ENCODE measurements around the gene ACAP2.

The ACAP2 gene

DNA sequence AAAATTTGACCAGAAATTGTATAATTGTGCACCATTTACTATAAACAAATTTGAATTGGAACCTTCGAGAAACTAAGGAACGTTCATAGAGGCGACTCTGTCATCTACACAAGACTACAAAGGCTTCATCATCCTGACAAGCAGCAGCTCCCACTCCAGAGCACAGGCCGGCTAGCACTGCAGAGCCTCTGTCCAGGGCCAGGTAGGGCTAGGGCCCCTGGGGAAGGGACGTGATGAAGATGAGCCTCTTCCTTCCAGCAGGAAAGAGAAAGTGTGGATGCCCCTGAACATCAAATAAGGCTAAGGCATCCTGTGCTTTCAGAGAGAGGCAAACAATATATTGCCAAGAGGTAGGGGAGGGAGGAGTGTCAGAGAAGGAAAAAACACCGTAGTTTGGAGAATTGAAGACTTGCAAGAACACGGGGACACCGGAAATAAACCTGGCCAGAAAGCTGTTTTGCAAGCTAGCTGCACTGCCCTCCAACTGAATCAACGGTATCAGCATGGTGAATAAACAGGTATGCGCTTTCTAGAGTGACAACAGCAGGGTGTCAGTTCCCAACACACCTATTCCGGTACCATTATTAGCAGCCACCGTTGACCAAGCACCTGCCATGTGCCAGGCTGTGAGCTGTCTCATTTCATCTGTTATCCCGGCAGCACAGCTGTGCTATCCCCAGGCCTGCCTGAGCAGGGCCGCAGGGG lies 184.2 kb downstream of the ACAP2 start:
- DNase-seq: no peak

- no peak for DNase-seq
Observed at GRCh38 chr3:195257454-195258448, 185.1 kb downstream of the ACAP2 start.

GRCh38 chr3:195256639-195257453 lies 186.0 kb downstream of the ACAP2 start:
- DNase-seq: no peak

GRCh38 chr3:195255571-195256501 lies 187.0 kb downstream of the ACAP2 start:
- no peak for DNase-seq

DNA sequence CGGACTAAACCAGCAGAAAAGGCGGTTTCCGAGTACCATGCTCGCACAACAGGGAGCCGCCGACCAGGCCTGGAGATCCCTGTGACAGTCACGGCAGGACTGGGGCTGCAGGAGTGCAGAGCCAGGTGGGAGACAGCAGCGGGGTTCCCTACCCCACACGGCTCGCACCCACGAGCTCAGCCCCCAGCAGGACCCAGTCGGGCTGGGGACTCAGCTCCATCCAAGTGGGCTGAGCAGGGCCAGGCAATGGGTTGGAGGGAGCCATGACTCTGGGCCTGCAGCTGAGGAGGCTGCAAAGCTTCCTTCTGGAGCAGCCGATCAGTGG lies 187.7 kb downstream of the ACAP2 start:
- no peak for DNase-seq

DNA sequence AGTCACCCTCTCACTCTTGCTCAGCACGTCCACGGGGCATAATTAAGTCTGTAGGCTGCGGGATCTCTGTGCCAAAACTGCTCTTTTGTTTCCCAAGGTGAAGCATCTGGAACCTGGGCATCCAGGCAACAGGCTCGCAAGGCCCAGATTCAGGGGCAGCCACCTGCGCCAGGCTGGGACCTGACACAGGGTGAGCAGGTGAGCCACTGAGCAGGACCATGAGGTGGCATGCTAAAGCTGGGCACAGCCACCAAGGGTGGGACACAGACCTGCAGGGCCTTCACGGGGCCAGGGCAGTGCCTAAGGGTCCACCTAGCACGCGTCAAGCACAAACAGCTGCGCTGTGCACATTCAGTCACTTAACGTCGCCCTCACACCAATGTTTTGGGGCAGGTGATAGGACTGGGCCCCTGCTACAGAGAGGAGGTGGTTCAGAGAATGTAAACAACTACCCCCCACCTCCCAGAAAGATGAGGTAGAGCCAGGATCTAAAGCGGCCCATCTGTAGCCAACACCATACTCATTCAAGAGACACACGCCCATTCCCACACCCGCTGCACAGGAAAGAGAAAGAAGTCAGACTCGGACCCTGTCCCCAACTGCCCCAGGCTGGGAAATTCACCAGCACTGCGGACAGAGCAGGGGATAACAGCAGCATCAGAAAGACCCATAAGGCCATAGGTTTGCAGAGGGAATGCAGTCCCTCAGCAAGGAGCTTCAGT lies 188.2 kb downstream of the ACAP2 start:
- DNase-seq: no peak

GRCh38 chr3:195253923-195254432 lies 188.8 kb downstream of the ACAP2 start:
- DNase-seq: no peak

DNA sequence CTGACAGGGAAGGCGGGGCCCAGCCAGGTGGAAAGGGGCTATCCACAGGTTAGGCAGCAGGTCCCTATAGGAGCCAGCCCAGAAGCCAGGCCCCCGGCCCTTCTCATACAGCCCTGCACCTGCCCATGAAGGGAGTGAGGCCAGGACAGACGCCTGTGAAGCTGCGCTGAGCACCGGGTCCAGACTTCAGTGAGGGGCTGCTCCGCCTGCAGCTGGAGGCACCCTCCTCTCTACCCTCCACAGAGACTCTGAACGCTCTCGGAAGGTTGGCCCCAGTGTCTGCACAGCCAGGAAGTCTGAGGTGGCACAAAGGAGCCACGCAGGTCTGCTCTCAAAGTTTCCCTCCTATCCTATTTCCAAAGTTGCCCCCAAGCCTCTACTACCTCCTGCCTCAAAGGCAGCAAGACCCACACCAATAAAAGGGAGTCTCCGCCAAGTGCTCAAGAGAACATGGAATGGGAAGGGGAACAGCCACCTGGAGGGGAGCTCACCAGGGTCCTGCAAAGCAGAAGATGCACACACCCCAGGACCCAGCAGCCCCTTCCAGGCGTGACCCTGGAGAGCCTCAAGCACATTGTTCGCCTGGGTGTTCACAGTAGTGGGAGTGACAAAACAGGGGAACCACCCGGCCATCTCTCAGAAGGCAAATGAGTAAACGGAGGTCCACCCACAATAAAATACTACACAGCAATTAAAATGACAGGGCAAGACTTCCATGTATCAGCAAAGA lies 191.3 kb downstream of the ACAP2 start:
- DNase-seq: no peak

- no peak for DNase-seq
Observed at GRCh38 chr3:195250473-195251251, 192.2 kb downstream of the ACAP2 start.

DNA sequence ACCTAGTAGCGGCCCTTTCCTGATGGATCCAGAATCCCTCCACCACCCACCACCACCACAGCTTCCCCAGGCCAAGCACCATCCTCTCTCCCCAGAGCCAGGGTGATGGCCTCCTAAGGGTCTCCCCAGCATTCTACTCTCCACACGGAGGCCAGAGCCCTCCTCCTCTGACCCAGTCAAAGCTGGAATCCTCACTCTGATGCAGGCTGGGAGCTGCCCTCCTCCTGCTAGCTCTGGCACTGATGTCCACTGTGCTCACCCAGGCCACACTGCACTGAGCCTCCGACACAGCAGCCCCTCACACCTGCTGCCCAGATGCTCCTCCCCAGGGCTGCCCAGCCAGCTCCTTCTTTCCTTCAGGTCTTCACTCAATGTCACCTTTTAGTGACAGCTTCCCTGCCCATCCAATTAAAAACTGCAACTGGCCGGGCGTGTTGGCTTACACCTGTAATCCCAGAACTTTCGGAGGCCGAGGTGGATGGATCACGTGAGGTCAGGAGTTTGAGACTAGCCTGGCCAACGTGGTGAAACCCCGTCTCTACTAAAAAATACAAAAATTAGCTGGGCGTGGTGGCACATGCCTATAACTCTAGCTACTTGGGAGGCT lies 192.9 kb downstream of the ACAP2 start:
- no peak for DNase-seq

DNA sequence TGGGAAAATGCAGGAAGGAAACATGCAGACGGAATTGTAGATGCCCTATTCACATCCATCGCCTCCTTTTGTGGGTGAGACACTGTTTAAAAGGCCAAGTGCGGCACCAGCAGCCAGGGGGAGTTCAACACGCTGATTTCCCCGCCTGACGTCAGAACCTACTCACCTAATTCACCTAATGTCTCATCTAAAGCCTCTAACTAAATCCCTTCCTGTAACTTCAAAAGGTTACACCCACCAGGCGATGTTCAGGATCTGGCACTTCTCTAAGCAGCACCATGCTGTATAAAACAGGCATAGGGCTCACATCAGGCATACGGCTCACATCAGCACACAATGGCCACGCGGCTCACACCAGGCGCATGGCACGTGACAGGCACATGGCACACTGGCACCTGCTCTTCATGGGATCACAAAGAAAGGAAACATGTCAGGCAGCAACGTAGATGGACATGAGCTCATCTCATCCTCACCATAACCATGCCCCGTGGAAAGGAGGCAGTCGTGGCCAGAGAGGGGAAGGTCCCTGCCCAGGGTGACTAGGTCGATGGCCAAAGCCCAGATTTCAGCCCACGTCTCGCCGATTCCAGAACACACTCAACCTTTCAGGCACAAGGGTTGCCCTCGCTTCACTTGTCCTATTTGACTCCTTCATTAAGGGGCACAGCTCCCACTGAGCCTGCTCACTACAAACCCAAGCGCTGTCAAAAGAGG lies 193.6 kb downstream of the ACAP2 start:
- no peak for DNase-seq

DNA sequence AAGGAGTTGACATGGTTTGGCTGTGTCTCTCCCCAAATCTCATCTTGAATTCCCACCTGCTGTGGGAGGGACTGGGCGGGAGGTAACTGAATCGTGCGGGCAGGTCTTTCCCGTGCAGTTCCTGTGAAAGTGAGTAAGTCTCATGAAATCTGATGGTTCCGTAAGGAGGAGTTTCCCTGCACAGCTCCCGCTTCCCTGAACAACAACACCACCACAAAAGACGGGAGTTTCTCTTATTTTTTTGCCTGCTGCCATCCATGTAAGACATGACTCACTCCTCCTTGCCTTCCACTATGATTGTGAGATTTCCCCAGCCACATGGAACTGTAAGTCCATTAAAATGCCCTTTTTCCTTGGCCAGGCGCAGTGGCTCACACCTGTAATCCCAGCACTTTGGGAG lies 194.5 kb downstream of the ACAP2 start:
- no peak for DNase-seq

GRCh38 chr3:195247863-195248189 lies 195.0 kb downstream of the ACAP2 start:
- peak; percentile 15 for DNase-seq

- no peak for DNase-seq
Observed at GRCh38 chr3:195247086-195247862, 195.5 kb downstream of the ACAP2 start.

- DNase-seq: no peak
Observed at GRCh38 chr3:195246581-195246995, 196.2 kb downstream of the ACAP2 start.

DNA sequence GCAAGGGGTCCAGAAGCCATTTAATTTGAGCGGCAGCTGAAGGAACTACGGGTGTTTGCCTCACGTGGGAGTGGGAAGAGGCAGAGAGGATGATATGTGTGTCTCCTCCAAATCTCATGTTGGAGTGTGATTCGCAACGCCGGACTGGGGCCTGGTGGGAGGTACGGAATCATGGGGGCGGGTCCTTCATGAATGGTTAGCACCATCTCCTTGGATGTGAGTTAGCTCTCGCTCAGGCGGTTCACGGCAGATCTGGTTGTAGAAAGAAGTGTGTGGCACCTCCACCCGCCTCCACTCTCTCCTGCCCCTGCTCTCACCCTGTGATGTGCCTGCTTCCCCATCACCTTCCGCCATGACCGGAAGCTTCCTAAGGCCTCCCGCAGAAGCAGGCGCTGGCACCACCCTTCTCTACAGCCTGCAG lies 197.3 kb downstream of the ACAP2 start:
- DNase-seq: no peak

DNA sequence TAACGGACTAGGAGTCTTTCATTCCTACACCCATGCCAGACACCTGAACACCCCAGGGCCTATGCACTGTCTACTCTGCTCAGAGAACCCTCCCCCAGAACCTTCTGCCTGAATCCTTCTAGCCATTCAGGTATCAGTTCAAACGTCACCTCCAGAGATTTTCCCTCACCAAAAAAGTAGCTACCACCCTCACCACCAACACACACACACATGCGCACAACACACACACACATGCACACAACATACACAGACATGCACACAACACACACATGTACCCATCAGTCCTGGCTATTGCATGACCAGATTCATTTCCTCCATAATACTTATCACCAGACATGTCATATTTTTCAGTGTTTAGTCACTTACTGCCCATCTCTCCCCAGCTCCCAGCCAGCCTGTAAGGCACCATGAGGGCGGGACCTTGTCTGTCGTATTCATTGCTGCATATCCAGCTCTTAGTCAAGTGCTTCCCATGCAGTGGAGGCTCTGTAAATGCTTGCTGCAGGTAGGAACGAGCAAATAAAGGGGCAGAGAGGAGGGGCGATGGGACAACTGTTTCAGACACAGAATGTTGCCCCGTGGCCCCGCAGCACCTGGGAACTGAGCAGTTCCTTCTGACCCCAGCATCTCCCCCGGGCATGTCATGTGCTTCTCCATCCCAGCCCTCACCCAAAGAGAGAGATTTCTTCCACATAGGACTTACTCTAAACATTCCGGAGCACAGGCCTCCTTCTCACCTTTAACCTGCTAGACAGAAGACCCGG lies 201.0 kb downstream of the ACAP2 start:
- no peak for DNase-seq
